ENCODE results near the gene TMEM120B.

GRCh38 chr12:121688966-121689365, 23.6 kb upstream of the TMEM120B start:
- TF ChIP-seq CTCF (IDR thresholded peaks at IDR 0.05; ENCODE audit: poor library complexity) = no peak
- no peak for TF ChIP-seq EZH2phosphoT487 (IDR thresholded peaks at IDR 0.05; ENCODE audit: low read depth, severe bottlenecking, unreplicated experiment)
